ENCODE measurements around the gene CCT2. TPM values are rescaled to one million over a fixed set of nuclear protein-coding genes. Genes with fewer than 3 reads are reported as not detected.

Gene CCT2
- total RNA-seq, 1 experiment from 2014 or later = 398 TPM

DNA sequence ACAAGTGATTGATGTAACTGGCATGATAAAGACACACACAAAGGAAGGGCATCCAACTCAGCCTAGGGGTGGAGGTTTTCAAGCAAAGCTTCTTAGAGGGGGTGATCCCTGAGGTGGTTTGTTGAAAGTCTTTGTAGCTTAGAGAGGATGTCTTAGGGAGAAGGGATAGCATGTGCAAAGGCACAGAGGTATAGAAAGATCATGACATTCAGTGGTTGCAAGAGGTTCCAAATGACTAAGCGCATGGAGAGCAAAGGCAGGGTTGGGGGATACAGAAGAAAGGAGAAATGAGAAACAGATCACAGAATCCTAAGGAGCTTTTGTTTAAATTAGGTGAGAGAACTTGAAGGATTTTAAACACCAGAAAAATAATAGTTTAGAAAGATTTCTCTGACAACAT is 5.2 kb upstream of the CCT2 start:
- Histone ChIP-seq H2AFZ (ENCODE audit: low read depth, low read length, poor library complexity, severe bottlenecking) (no peak overlapping the region), H3K4me1 (ENCODE audit: control insufficient read depth in 1 of 2, insufficient read depth in 2 of 2, low read length in 2 of 2) (peaks cover 3 to 4% of the 10 kb centered on the region in 2 experiments), H3K9me2 (ENCODE audit: insufficient read depth) (no peaks in the 10 kb centered on the region), H4K20me1 (ENCODE audit: insufficient read depth) (no peaks in the 10 kb centered on the region), H3K27ac (ENCODE audit: low read depth, low read length) (no peak overlapping the region), H3K9ac (ENCODE audit: low read length) (no peak overlapping the region), H3K27me3 (ENCODE audit: insufficient read depth, low read length) (no peaks in the 10 kb centered on the region), H3K79me2 (ENCODE audit: insufficient read depth, low read length) (no peaks in the 10 kb centered on the region), H3K36me3 (ENCODE audit: control insufficient read depth in 1 of 2, insufficient read depth in 2 of 2, low read length in 2 of 2) (peaks cover 2 to 5% of the 10 kb centered on the region in 2 experiments; a peak in 2 of 4 replicates), H3K4me3 (replicated peaks in 1 of 2; ENCODE audit: low read depth in 1 of 2, low read length in 2 of 2) (no peak overlapping the region), H3K4me2 (ENCODE audit: low read length) (no peak overlapping the region), H3K9me3 (ENCODE audit: control insufficient read depth in 1 of 2, insufficient read depth in 1 of 2, low read depth in 1 of 2, low read length in 2 of 2) (no peaks in the 10 kb centered on the region)
- BruUV-seq (replicated peaks) = no TSS peak
- no peak for ATAC-seq
- intact Hi-C loops (cut with micrococcal nuclease) = no loop called here
- no peak for DNase-seq (ENCODE audit: low read depth, low spot score)
- CTCF ChIA-PET = interaction anchor here (0.7 to 2.7 kb wide), 2 partner anchors 9 to 151 kb away, joined by 4 to 20 read pairs; no protein-coding TSS in a partner anchor
- POLR2A ChIA-PET = interaction anchor here (1.7 kb wide), 1 partner anchor 9 kb away, joined by 3 read pairs; no protein-coding TSS in a partner anchor
- RAD21 ChIA-PET (ENCODE audit: low non-redundant PET in 1 of 2, low total read pairs in 2 of 2, uncharacterized antibody in 2 of 2, unreplicated experiment in 2 of 2) = no interaction called here
- TF ChIP-seq ELF1 (IDR thresholded peaks at IDR 0.05; ENCODE audit: borderline replicate concordance, low read depth) = no peak
- no peak for TF ChIP-seq FOSL1 (IDR thresholded peaks at IDR 0.05; ENCODE audit: low read depth)
- no peak for TF ChIP-seq EGR1 (IDR thresholded peaks at IDR 0.05; ENCODE audit: low read depth)
- no peak for TF ChIP-seq SRF (IDR thresholded peaks at IDR 0.05; ENCODE audit: low read depth)

DNA sequence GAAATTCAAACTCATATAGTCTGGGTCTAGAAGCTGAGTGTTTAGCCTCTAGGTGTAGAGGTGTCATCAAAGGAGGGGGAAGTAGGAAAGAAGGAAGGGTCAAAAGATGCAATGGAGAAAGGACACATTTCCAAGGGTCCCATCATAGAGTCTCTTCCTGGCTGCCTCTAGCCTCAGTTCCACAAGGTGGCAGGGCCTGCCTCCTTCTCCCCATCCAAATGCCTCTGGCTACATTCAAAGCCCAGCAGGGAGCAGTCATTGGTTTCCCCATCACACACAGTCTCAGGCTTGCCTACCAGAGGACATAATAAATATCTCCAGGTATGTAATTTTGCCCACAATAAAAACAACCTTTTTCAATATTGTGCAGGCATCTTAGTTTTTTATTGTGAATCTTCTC is 2.1 kb upstream of the CCT2 start:
- H3K9me2 ChIP-seq (ENCODE audit: insufficient read depth) = no peaks in the 10 kb centered on the region
- no peak overlapping the region for H3K4me2 ChIP-seq (ENCODE audit: low read length)
- no peak overlapping the region for H3K27ac ChIP-seq (ENCODE audit: low read depth, low read length)
- BruUV-seq (replicated peaks) = no TSS peak
- peak overlapping the region; percentile 1 for H2AFZ ChIP-seq (ENCODE audit: low read depth, low read length, poor library complexity, severe bottlenecking)
- ChIA-PET POLR2A (no interaction called here), RAD21 (ENCODE audit: low non-redundant PET in 1 of 2, low total read pairs in 2 of 2, uncharacterized antibody in 2 of 2, unreplicated experiment in 2 of 2) (no interaction called here), CTCF (interaction anchor here (1.0 kb wide), 1 partner anchor 12 kb away, joined by 3 read pairs; no protein-coding TSS in a partner anchor)
- H3K36me3 ChIP-seq (ENCODE audit: control insufficient read depth in 1 of 2, insufficient read depth in 2 of 2, low read length in 2 of 2) = peaks cover 15% of the 10 kb centered on the region in 2 experiments
- ATAC-seq (peak; percentile 43; the same call in 1 of the 2 replicates), DNase-seq (ENCODE audit: low read depth, low spot score) (no peak)
- H3K79me2 ChIP-seq (ENCODE audit: insufficient read depth, low read length) = peaks cover 30% of the 10 kb centered on the region
- H4K20me1 ChIP-seq (ENCODE audit: insufficient read depth) = peaks cover 5% of the 10 kb centered on the region; the same call in 1 of the 2 replicates
- intact Hi-C loops (cut with micrococcal nuclease) = no loop called here
- no peak for TF ChIP-seq SIN3A (IDR thresholded peaks at IDR 0.05; ENCODE audit: low read depth)
- TF ChIP-seq RAD21 (IDR thresholded peaks at IDR 0.05; ENCODE audit: low read depth) = peak; percentile 47
- no peak for TF ChIP-seq SRF (IDR thresholded peaks at IDR 0.05; ENCODE audit: low read depth)
- no peak for TF ChIP-seq EZH2 (IDR thresholded peaks at IDR 0.05)
- TF ChIP-seq, protein P1, sequence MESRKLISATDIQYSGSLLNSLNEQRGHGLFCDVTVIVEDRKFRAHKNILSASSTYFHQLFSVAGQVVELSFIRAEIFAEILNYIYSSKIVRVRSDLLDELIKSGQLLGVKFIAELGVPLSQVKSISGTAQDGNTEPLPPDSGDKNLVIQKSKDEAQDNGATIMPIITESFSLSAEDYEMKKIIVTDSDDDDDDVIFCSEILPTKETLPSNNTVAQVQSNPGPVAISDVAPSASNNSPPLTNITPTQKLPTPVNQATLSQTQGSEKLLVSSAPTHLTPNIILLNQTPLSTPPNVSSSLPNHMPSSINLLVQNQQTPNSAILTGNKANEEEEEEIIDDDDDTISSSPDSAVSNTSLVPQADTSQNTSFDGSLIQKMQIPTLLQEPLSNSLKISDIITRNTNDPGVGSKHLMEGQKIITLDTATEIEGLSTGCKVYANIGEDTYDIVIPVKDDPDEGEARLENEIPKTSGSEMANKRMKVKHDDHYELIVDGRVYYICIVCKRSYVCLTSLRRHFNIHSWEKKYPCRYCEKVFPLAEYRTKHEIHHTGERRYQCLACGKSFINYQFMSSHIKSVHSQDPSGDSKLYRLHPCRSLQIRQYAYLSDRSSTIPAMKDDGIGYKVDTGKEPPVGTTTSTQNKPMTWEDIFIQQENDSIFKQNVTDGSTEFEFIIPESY (IDR thresholded peaks at IDR 0.05; ENCODE audit: extremely low read depth, insufficient replicate concordance, low read length) = no peak
- TF ChIP-seq, protein P2, sequence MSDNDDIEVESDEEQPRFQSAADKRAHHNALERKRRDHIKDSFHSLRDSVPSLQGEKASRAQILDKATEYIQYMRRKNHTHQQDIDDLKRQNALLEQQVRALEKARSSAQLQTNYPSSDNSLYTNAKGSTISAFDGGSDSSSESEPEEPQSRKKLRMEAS (IDR thresholded peaks at IDR 0.05) = no peak
- TF ChIP-seq CEBPB (IDR thresholded peaks at IDR 0.05; ENCODE audit: low read depth) = no peak
- TF ChIP-seq, protein P3, sequence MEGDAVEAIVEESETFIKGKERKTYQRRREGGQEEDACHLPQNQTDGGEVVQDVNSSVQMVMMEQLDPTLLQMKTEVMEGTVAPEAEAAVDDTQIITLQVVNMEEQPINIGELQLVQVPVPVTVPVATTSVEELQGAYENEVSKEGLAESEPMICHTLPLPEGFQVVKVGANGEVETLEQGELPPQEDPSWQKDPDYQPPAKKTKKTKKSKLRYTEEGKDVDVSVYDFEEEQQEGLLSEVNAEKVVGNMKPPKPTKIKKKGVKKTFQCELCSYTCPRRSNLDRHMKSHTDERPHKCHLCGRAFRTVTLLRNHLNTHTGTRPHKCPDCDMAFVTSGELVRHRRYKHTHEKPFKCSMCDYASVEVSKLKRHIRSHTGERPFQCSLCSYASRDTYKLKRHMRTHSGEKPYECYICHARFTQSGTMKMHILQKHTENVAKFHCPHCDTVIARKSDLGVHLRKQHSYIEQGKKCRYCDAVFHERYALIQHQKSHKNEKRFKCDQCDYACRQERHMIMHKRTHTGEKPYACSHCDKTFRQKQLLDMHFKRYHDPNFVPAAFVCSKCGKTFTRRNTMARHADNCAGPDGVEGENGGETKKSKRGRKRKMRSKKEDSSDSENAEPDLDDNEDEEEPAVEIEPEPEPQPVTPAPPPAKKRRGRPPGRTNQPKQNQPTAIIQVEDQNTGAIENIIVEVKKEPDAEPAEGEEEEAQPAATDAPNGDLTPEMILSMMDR (IDR thresholded peaks at IDR 0.05 in 2 of 3, conservative IDR thresholded peaks at IDR 0.05 in 1 of 3; ENCODE audit: borderline replicate concordance in 1 of 3, insufficient read depth in 1 of 3, low read depth in 2 of 3, low read length in 2 of 3) = peak; percentile 41 to 53 (median 52); a peak in 5 of 6 replicates
- peaks cover 3 to 10% of the 10 kb centered on the region in 2 experiments for H3K4me1 ChIP-seq (ENCODE audit: control insufficient read depth in 1 of 2, insufficient read depth in 2 of 2, low read length in 2 of 2)
- H3K9ac ChIP-seq (ENCODE audit: low read length) = no peak overlapping the region
- H3K9me3 ChIP-seq (ENCODE audit: control insufficient read depth in 1 of 2, insufficient read depth in 1 of 2, low read depth in 1 of 2, low read length in 2 of 2) = no peaks in the 10 kb centered on the region
- no peaks in the 10 kb centered on the region for H3K27me3 ChIP-seq (ENCODE audit: insufficient read depth, low read length)
- H3K4me3 ChIP-seq (replicated peaks in 1 of 2; ENCODE audit: low read depth in 1 of 2, low read length in 2 of 2) = no peak overlapping the region
